GM12872 (cell line): ENCODE measurements around the gene SLC44A4.

Experiments used
- TF ChIP-seq, protein P1 (sequence below): IDR thresholded peaks from 3 replicates; pipeline ENCODE4 v1.5.1; 2011; ENCODE audit warnings: low read depth, mild to moderate bottlenecking, low read length, moderate library complexity; ENCODE audit not compliant: insufficient read depth

Gene SLC44A4

DNA sequence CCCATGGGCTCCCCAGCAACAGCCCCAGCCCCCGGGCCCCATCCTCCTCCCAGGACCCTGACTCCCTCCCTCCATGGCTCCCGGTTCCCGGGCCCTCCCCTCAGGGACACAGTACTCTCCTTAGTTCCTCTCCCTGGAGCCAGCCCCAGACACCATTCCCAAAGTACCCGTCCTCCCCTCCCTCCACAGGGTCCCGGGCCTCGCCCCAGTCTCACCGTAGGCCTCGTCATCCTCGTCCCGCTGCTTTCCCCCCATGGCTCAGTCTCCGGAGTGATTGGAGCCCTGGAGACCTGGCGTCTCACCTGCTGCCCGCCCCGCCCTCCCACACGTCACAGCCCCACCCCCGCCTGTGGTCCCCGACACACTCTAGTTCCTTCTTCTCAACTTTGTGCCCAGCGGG, at the start of gene SLC44A4:
Gene SLC44A4 (minus strand): TSS at position 272 of the 400 bp plus-strand sequence. CDS start 17 bp downstream, at position 255.
- TF ChIP-seq, protein P1, sequence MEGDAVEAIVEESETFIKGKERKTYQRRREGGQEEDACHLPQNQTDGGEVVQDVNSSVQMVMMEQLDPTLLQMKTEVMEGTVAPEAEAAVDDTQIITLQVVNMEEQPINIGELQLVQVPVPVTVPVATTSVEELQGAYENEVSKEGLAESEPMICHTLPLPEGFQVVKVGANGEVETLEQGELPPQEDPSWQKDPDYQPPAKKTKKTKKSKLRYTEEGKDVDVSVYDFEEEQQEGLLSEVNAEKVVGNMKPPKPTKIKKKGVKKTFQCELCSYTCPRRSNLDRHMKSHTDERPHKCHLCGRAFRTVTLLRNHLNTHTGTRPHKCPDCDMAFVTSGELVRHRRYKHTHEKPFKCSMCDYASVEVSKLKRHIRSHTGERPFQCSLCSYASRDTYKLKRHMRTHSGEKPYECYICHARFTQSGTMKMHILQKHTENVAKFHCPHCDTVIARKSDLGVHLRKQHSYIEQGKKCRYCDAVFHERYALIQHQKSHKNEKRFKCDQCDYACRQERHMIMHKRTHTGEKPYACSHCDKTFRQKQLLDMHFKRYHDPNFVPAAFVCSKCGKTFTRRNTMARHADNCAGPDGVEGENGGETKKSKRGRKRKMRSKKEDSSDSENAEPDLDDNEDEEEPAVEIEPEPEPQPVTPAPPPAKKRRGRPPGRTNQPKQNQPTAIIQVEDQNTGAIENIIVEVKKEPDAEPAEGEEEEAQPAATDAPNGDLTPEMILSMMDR, result no peak

DNA sequence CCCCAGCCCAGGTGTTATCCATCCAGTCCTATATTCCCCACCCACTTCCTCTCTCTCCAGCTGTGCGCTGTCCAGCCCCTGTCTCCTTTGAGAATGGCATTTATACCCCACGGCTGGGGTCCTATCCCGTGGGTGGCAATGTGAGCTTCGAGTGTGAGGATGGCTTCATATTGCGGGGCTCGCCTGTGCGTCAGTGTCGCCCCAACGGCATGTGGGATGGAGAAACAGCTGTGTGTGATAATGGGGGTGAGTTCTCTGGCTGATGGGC, 49.8 kb upstream of the SLC44A4 start:
- TF ChIP-seq, protein P1, result no peak

DNA sequence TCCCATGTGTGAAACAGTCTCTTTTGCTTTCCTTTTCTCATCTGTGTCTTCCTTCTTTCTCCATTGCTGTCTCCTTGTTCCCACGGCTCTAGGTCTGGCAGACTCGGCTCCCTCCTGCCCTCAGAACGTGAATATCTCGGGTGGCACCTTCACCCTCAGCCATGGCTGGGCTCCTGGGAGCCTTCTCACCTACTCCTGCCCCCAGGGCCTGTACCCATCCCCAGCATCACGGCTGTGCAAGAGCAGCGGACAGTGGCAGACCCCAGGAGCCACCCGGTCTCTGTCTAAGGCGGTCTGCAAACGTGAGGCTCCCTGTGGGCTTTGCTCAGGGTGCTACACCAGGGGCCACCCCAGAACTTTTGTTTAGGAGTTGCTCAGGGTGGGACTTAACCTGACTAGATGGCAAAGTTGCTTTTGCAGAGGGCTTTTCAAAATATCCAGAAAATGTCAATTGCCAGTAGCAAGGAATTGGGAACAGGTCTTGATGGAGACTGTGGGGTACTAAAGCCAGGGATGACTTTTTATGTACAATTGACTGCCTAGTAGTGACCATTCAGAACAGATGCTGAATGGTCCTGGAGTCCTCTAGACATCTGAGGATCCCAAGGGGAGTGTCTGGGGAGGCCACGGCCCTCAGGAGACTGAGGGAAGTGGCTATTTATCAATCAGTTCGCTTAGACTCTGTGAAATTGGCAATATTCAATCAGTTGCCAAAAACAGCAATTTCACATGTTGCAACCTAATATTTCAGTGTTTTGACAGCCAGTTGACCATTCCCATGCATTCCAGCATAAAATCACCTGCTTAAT, 49.3 kb upstream of the SLC44A4 start:
- TF ChIP-seq, protein P1, result no peak

DNA sequence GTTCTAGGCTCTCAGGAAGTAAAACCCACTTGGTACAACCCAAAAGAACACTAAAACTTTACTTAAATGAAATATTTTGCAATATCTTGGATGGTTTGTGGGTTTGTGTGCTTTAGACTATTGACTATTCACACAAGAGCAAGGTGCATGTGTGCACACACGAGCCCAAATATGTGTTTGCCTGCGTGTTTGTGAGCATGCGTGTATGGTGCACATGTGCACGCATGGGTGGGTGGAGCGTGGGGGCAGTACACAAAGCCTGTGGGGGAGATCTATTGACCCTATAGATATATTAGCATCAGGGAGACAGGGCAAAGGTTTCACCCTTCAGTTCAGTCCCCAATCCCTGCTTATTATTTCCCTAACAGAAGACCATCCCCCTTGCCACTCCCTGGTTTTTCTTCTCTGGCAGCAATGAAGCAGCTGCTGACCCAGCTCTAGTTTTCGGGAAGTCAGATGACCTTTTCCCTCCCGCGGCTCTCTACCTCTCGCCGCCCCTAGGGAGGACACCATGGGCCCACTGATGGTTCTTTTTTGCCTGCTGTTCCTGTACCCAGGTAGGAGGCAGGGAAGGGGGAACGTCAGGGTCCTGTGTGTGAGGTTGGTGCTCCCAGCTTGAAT, 48.6 kb upstream of the SLC44A4 start, which contains the start of gene C2:
Gene C2 (plus strand): TSS at position 476 of the 621 bp plus-strand sequence. CDS start 36 bp downstream, at position 512.
- TF ChIP-seq, protein P1, result no peak

DNA sequence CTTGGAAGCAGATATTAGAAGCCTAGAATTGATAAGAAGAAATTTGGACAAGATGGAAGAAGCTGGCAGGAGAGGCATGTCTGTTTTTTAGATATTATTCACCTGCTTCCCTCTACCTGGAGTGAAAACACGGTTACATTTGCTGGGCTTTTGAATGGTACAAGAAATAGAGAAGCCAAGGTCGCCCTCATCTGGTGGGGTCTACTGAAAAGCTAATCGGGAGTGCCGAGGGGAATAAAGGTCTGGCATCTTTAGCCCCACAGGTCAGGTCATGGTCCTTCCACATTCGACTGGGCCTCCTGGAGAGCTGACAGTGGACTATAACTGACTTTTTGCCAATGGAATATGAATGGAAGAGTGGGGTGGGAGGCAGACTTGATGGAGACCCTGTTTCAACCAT, 44.1 kb upstream of the SLC44A4 start:
- TF ChIP-seq, protein P1, result peak; percentile 27; the same call in 1 of the 3 replicates

DNA sequence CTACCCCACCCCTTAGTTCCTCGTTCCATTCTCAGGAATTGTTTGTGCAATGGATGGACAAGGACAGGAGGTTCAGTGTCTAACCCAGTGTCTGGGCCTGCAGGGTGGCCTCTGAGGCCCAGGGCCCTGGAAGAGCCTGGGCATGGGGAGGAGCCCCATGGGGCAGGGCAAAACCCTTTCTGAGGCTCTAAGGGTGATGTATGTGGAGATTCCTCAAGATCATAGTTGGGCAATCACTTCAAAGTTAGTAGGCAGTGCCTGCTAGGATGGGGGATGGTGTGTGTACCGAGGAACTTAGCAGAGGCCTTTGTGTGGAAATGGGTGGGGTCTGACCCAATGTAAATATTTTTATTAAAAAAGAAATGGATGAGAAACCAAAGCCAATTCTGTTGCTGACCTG, 42.0 kb upstream of the SLC44A4 start:
- TF ChIP-seq, protein P1, result no peak

DNA sequence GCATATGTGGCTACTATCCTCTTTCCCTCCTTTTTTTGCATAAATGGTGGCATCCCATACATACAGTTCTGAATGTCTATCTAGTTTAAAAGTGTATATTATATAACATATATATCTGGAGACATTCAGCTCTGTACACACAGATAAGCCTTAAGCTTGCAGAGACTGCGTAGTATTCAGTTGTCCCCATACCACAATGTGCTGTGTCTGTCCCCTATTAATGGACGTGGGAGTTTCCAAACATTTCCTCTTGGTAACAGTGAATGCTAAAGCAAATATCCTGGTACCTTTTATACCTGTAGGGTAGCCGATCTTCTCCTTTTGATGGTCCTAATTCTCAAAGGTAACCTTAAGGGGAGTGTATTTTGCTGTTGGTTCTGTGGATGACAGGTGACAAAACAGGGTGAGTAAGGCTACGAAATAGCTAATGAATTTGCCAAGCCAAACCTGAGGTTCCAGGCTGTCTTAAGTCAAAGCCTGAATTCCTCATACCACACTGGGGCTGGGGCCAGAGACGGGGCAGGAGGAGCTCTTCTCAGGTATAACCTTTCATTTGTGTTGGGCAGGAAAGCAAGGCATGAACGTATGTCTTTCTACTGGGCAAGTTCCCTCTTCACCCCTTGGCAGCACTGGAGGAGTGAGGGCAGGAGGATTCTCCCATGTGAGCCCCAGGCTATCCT, 41.0 kb upstream of the SLC44A4 start:
- TF ChIP-seq, protein P1, result no peak
